Vagina (tissue), 2 donors: ENCODE data around the gene KCNK17. TPM values are rescaled to one million over a fixed set of nuclear protein-coding genes. Genes with fewer than 3 reads are reported as not detected.

Experiments used
- DNase-seq, 2 donors: peaks; one replicate each; pipeline ENCODE4 v3.0.0-alpha.2; 2017; ENCODE audit errors: extremely low spot score in 2 of 2
- H3K27ac ChIP-seq: fragments of 200-600 bp; sonication (generic); one replicate; pipeline ENCODE4 v1.5.1; 2019
- H3K27me3 ChIP-seq: fragments of 200-600 bp; sonication (generic); one replicate; pipeline ENCODE4 v1.5.1; 2019
- H3K36me3 ChIP-seq, 2 donors: fragments of 200-600 bp; sonication (generic); one replicate each; pipeline ENCODE4 v1.5.1; 2017 to 2019
- H3K4me1 ChIP-seq: fragments of 200-600 bp; sonication (generic); one replicate; pipeline ENCODE4 v1.5.1; 2019
- H3K4me3 ChIP-seq, 2 donors: fragments of 200-600 bp; sonication (generic); 1 replicate in 1 of 2; 2 replicates in 1 of 2; pipeline ENCODE4 v1.5.1; 2016 to 2019
- H3K9me3 ChIP-seq: fragments of 200-600 bp; sonication (generic); one replicate; pipeline ENCODE4 v1.5.1; 2019
- CTCF ChIP-seq, 3 experiments: fragments of 450-650 bp in 2 of 3; fragments of 200-600 bp in 1 of 3; sonication (generic) in 1 of 3; IDR thresholded peaks; one replicate each; pipeline ENCODE4 v1.5.1; 2017 to 2019; ENCODE audit warnings: antibody characterized with exemption in 3 of 3, mild to moderate bottlenecking in 2 of 3, moderate library complexity in 2 of 3
- POLR2A ChIP-seq, 2 donors: fragments of 450-650 bp; IDR thresholded peaks; one replicate each; pipeline ENCODE4 v1.6.1; 2017; ENCODE audit warnings: antibody characterized with exemption in 2 of 2, mild to moderate bottlenecking in 2 of 2, moderate library complexity in 2 of 2
- POLR2AphosphoS5 ChIP-seq, 2 donors: sonication (generic); formaldehyde crosslinking; IDR thresholded peaks; one replicate each; pipeline ENCODE4 v1.9.0; 2017; ENCODE audit warnings: antibody characterized with exemption in 2 of 2, mild to moderate bottlenecking in 2 of 2, low read depth in 1 of 2; ENCODE audit not compliant: insufficient read depth in 1 of 2
- intact Hi-C: fragments of 100-400 bp; cut with DNase I; formaldehyde crosslinking; loops from one replicate; pipeline ENCODE4 v1.15.1; 2023
- total RNA-seq: library from RNA; depleted of rRNA; stranded (reverse); fragments of >200 nt; gene quantifications from one replicate; pipeline ENCODE4 v1.2.3, GENCODE V29; 2016

KCNK17 gene
- total RNA-seq, 1 donor from 2014 or later: not detected

GRCh38 chr6:39327507-39327906 is 13.3 kb upstream of the KCNK17 start:
- Histone ChIP-seq H3K27me3 (no peaks in the 10 kb centered on the region), H3K36me3 (no peaks in the 10 kb centered on the region), H3K9me3 (no peaks in the 10 kb centered on the region), H3K4me1 (no peaks in the 10 kb centered on the region), H3K27ac (no peak overlapping the region), H3K4me3 (no peak overlapping the region)
- no peak for DNase-seq
- TF ChIP-seq POLR2AphosphoS5 (IDR thresholded peaks at IDR 0.05; ENCODE audit: insufficient read depth in 1 of 2, low read depth in 1 of 2): no peak
- TF ChIP-seq POLR2A (IDR thresholded peaks at IDR 0.05): no peak
- TF ChIP-seq CTCF (IDR thresholded peaks at IDR 0.05): no peak
- intact Hi-C loops: no loop called here

- Histone ChIP-seq H3K27me3 (no peaks in the 10 kb centered on the region), H3K36me3 (no peaks in the 10 kb centered on the region), H3K9me3 (no peaks in the 10 kb centered on the region), H3K4me3 (no peak within 1 kb of the TSS), H3K4me1 (no peaks in the 10 kb centered on the region), H3K27ac (no peak within 1 kb of the TSS)
- intact Hi-C loops: no loop called here
- TF ChIP-seq POLR2AphosphoS5 (IDR thresholded peaks at IDR 0.05; ENCODE audit: insufficient read depth in 1 of 2, low read depth in 1 of 2): no peak
- no peak for TF ChIP-seq CTCF (IDR thresholded peaks at IDR 0.05)
- no peak for TF ChIP-seq POLR2A (IDR thresholded peaks at IDR 0.05)
- no peak for DNase-seq
These were observed 8.2 kb upstream of the KCNK17 start, which contains the start of gene KCNK16 for GRCh38 chr6:39322306-39322850. Gene KCNK16 (minus strand): TSS chr6:39322702. CDS start chr6:39322540, 162 bp downstream.

- Histone ChIP-seq H3K27ac (no peak overlapping the region), H3K27me3 (no peaks in the 10 kb centered on the region), H3K36me3 (no peaks in the 10 kb centered on the region), H3K4me3 (no peak overlapping the region), H3K9me3 (no peaks in the 10 kb centered on the region), H3K4me1 (no peaks in the 10 kb centered on the region)
- DNase-seq: no peak
- intact Hi-C loops: no loop called here
- TF ChIP-seq POLR2A (IDR thresholded peaks at IDR 0.05): no peak
- no peak for TF ChIP-seq POLR2AphosphoS5 (IDR thresholded peaks at IDR 0.05; ENCODE audit: insufficient read depth in 1 of 2, low read depth in 1 of 2)
- no peak for TF ChIP-seq CTCF (IDR thresholded peaks at IDR 0.05)
These were observed 7.5 kb upstream of the KCNK17 start for GRCh38 chr6:39321761-39322160.

GRCh38 chr6:39320363-39320984 is 6.3 kb upstream of the KCNK17 start:
- no peak for DNase-seq
- TF ChIP-seq CTCF (IDR thresholded peaks at IDR 0.05) (no peak), POLR2A (IDR thresholded peaks at IDR 0.05) (no peak), POLR2AphosphoS5 (IDR thresholded peaks at IDR 0.05; ENCODE audit: insufficient read depth in 1 of 2, low read depth in 1 of 2) (no peak)
- Histone ChIP-seq H3K27ac (no peak overlapping the region), H3K4me3 (no peak overlapping the region), H3K36me3 (no peaks in the 10 kb centered on the region), H3K4me1 (no peaks in the 10 kb centered on the region), H3K9me3 (no peaks in the 10 kb centered on the region), H3K27me3 (no peaks in the 10 kb centered on the region)
- intact Hi-C loops: no loop called here

GRCh38 chr6:39319621-39320362 is 5.6 kb upstream of the KCNK17 start:
- no peak overlapping the region for H3K4me3 ChIP-seq
- no peak overlapping the region for H3K27ac ChIP-seq
- intact Hi-C loops: no loop called here
- H3K4me1 ChIP-seq: no peaks in the 10 kb centered on the region
- no peaks in the 10 kb centered on the region for H3K27me3 ChIP-seq
- no peaks in the 10 kb centered on the region for H3K36me3 ChIP-seq
- TF ChIP-seq CTCF (IDR thresholded peaks at IDR 0.05): no peak
- TF ChIP-seq POLR2AphosphoS5 (IDR thresholded peaks at IDR 0.05; ENCODE audit: insufficient read depth in 1 of 2, low read depth in 1 of 2): no peak
- TF ChIP-seq POLR2A (IDR thresholded peaks at IDR 0.05): no peak
- no peaks in the 10 kb centered on the region for H3K9me3 ChIP-seq
- DNase-seq: no peak
